Measurements from ENCODE around the gene ASXL1.
A peak's percentile ranks its signal among the peaks of the same experiment; 100 is the strongest.

The ASXL1 gene

GRCh38 chr20:32468313-32468640 lies 110.1 kb downstream of the ASXL1 start:
- no peak for DNase-seq

GRCh38 chr20:32468860-32469259 lies 110.7 kb downstream of the ASXL1 start:
- DNase-seq: no peak

GRCh38 chr20:32470025-32470861 lies 112.1 kb downstream of the ASXL1 start:
- peak; percentile 50 to 64 for DNase-seq

- DNase-seq: no peak
Measured at GRCh38 chr20:32470940-32471339, 112.8 kb downstream of the ASXL1 start.

GRCh38 chr20:32472581-32473207 lies 114.6 kb downstream of the ASXL1 start:
- DNase-seq: no peak

DNA sequence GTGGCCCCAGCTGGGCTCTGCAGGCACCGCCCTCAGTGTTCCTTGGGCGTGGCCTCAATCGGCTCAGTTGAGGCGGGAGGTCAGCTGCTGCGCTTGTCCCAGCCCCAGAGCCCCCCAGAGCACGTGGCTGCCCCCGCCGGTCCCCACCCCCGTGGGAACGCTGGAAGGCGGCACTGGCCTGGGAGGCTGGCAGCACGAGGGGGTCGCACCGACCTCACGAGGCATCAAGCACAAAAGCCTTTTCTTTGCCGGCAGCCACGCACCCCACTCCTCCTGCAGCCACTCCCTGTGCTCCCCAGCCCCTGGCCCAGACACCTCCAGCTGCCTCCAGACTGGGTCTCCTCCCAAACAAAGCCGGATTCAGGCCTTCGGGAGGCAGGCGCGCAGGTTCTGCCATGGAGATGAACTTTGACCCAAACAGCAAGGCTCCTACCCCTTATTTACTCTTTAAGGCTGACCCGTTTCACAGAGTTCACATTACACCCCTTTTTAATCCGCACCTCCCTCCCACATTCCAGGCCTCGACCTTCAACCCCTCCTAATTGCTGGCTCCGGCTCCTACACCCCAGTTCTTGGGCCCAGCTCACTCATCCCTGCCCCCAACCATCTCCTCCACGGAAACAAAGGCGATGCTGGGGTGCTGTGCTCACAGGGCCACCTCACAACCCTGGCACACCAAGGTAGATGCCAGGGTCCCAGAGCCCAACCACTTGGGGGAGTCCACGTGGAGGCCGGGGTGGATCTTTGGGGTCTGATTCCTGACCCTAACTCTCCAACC lies 115.3 kb downstream of the ASXL1 start:
- no peak for DNase-seq

- no peak for DNase-seq
Measured at GRCh38 chr20:32474009-32474716, 116.0 kb downstream of the ASXL1 start.

DNA sequence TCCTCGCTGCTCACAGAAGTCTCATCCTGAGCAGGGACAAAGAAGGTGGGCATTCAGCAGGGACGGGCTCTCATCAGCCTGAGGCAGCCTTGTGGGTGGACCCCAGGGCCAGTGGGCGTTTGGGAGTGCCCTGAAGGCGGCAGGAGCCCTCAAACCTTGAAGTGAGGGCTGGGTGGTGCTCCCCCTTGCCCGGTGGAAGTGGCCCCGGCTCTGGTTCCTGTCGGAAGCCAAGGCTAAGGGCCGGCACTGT lies 116.5 kb downstream of the ASXL1 start:
- no peak for DNase-seq

GRCh38 chr20:32474967-32475811 lies 117.1 kb downstream of the ASXL1 start:
- peak; percentile 27 to 55 for DNase-seq

DNA sequence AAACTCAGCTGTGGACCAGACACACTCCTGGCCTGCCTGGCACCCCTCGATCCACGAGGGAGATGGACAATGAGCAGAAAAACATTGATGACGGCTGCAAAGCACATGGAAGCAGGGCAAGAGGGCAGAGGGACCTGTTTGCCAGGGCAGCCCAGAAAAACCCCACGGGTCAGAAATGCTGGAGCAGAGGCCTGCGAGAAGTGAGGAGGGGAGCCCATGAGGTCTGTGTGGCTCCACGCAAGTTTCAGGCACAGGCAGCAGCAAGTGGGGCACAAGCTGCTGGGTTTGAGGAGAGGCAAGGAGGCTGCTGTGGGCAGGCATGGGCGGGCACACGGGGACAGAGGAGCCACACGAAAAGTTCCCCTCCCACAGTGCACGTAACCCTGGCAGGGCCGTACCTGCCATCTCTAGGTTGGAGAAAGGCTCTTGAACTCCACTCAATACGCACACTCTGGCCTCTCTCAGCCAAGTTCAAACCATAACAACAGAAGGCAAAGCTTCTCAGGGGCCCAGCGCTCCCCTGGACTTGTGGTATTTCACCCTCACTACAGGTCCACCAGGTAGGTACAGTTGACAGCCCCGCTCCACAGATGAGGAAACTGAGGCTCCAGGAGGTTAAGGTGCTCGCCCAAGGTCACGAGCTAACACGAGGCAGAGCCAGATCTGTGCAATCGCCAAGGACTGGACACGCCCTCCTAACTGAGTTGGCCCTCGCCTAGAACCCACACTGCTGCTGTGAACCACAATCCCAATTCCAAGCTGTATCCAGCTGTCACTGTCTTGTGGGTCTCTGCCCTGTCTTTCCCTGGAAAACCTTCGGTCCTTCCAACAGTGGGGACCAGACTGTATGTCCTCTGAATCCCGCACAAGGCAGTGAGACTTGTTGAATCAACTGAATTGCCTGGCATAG lies 118.8 kb downstream of the ASXL1 start:
- DNase-seq: no peak

DNA sequence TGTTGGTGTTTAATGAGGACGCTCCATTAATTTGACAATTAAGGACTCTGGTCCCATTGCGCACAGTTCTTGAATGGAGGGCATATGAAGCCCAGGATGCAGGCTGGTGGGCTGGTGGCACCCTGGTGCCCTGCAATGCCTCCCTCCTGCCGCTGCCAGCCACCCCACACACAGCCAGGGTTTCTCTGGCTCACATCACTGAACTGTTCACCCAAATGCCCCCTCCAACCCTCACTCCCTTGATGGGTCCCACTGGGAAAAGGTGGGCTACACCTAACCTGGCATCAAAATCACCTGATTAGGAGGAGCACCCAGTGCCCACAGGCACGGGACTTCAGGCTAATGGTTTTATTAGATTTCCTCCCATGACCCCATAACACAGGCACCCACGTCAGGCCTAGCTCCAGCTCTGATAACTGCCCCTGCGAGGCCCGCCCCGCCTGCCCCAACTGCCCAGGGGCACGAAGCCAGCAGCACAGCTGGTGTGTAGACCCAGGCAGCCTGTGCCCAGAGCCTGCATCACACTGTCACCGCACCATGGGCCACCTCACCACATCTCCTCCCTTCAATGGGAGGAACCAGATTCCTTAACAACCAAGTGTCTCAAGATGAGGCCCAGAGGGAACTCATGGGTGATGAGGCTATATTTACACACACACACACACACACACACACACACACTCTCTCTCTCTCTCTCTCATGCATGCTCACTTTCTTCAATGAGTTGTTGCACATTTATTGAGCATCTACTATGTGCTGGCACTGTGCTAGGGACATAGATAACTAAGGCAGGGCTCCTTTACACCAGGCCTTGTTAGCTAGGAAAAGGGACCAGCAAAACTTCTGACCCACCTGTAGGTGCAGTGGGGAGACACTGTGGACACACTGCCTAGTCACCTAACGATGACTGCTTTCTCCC lies 119.7 kb downstream of the ASXL1 start:
- peak in 1 of 2 donors; percentile 5 for DNase-seq

DNA sequence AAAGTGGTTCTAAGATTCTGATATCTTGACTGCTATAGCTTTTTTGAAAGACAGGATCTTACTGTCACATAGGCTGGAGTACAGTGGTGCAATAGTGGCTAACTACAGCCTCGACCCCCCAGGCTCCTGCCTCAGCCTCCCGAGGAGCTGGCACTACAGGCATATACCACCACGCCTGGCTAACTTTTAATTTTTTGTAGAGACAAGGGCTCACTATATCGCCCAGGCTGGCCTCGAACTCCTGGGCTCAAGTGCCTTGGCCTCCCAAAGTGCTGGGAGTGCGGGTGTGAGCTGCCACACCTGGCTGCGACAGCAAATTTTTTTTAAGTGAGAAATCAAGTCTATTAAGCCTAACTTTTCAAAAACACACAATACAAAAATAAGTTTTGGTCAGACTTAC lies 120.4 kb downstream of the ASXL1 start:
- DNase-seq: no peak

DNA sequence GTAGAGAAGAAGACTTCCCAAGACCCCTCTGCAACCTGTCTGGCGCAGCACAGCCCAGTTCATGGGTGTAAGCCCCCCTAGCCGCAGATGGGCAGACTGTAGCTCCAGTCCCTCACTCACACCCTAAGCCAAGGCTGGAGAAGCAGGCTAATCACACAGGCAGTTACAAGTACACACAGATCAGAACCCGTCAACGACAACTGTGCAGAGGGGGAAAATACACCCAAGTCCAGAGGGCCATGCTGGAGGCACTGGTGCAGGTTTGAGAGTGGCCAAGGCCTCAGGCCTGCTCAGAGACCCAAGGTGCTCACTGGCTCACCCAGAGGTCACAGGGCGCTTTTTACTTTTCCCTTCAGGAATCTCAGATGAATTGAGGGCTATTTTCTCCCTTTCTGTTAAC lies 120.9 kb downstream of the ASXL1 start:
- DNase-seq: no peak

- peak; percentile 10 to 30 for DNase-seq
Measured at GRCh38 chr20:32479697-32480171, 121.6 kb downstream of the ASXL1 start.

- DNase-seq: no peak
Measured at GRCh38 chr20:32480371-32481241, 122.5 kb downstream of the ASXL1 start.

DNA sequence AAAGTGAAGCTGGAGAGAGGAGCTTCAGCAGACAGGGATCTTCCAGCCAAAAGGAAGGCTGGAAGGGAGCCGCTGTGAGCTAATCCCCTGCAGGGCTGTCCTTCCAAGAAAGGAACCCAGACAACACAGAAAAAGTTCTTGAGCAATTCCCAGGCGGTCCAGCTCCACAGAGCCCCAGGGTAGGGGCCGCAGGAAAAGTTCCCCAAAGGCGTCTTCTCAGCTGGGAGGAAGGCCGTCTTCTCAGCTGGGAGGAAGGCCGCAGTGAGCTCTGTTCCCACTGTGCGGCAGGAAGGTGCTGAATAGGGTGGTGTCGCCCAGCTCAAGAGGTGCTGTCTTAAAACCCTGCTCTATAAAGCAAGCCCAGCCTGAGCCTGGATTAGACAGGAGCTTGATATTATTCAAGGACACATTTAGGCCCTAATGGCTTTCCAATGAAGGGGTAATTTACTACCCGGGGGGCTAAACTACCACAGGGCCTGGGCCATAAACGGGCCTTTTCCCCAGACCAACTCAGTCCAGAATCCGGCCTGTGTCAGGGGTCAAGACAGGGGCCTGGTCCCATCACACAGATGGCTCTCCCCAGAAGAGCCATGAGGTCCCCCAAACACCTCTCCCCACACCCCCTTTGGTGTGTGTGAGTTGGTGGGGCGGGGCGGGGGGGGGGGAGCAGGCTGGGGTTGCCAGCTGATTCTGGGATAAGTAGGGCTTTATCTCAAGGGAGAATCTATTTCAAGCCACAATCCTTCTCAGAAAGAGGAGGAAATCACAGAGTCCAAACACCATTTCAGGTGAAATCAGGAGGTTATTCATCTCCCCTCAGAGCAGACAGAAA lies 123.4 kb downstream of the ASXL1 start:
- DNase-seq: peak; percentile 29 to 38

- no peak for DNase-seq
Measured at GRCh38 chr20:32482143-32482441, 124.0 kb downstream of the ASXL1 start.
